ENCODE measurements around the gene DNAJC21.
A peak's percentile ranks its signal among the peaks of the same experiment; 100 is the strongest.

DNAJC21 gene

GRCh38 chr5:34930462-34930844, 1.1 kb downstream of the DNAJC21 start:
- Histone ChIP-seq H3K27ac (ENCODE audit: low read depth, low read length, poor library complexity, severe bottlenecking) (no peak overlapping the region), H3K79me2 (ENCODE audit: insufficient read depth, low read length) (peaks cover 39% of the 10 kb centered on the region), H3K4me2 (ENCODE audit: low read length) (peak overlapping the region; percentile 92), H3K27me3 (ENCODE audit: insufficient read depth, low read length) (no peaks in the 10 kb centered on the region), H2AFZ (ENCODE audit: low read length) (no peak overlapping the region), H3K9me3 (ENCODE audit: low read length) (no peaks in the 10 kb centered on the region), H4K20me1 (ENCODE audit: insufficient read depth, low read length) (no peaks in the 10 kb centered on the region), H3K36me3 (ENCODE audit: insufficient read depth, low read length) (peaks cover 40% of the 10 kb centered on the region), H3K9ac (ENCODE audit: low read length) (peak overlapping the region; percentile 97), H3K9me2 (ENCODE audit: low read depth, low read length) (no peaks in the 10 kb centered on the region), H3F3A (ENCODE audit: insufficient read depth, low read length) (no peaks in the 10 kb centered on the region), H3K4me3 (ENCODE audit: low read depth, low read length, poor library complexity, severe bottlenecking) (peak overlapping the region; percentile 98), H3K4me1 (ENCODE audit: insufficient read depth, low read length, severe bottlenecking) (peaks cover 24% of the 10 kb centered on the region)
- TF ChIP-seq EZH2 (IDR thresholded peaks at IDR 0.05; ENCODE audit: borderline replicate concordance, low read length) (no peak), CTCF (IDR thresholded peaks at IDR 0.05; ENCODE audit: low read length) (no peak)

GRCh38 chr5:34930870-34931269, 1.5 kb downstream of the DNAJC21 start:
- Histone ChIP-seq H3K4me2 (ENCODE audit: low read length) (peak overlapping the region; percentile 92), H3K79me2 (ENCODE audit: insufficient read depth, low read length) (peaks cover 39% of the 10 kb centered on the region), H3K27ac (ENCODE audit: low read depth, low read length, poor library complexity, severe bottlenecking) (no peak overlapping the region), H3K9ac (ENCODE audit: low read length) (peak overlapping the region; percentile 97), H3K4me1 (ENCODE audit: insufficient read depth, low read length, severe bottlenecking) (peaks cover 24% of the 10 kb centered on the region), H3K27me3 (ENCODE audit: insufficient read depth, low read length) (no peaks in the 10 kb centered on the region), H3K4me3 (ENCODE audit: low read depth, low read length, poor library complexity, severe bottlenecking) (peak overlapping the region; percentile 98), H2AFZ (ENCODE audit: low read length) (no peak overlapping the region), H3K36me3 (ENCODE audit: insufficient read depth, low read length) (peaks cover 40% of the 10 kb centered on the region), H3F3A (ENCODE audit: insufficient read depth, low read length) (no peaks in the 10 kb centered on the region), H4K20me1 (ENCODE audit: insufficient read depth, low read length) (no peaks in the 10 kb centered on the region), H3K9me3 (ENCODE audit: low read length) (no peaks in the 10 kb centered on the region), H3K9me2 (ENCODE audit: low read depth, low read length) (no peaks in the 10 kb centered on the region)
- TF ChIP-seq CTCF (IDR thresholded peaks at IDR 0.05; ENCODE audit: low read length): no peak
- no peak for TF ChIP-seq EZH2 (IDR thresholded peaks at IDR 0.05; ENCODE audit: borderline replicate concordance, low read length)

GRCh38 chr5:34932947-34933346, 3.6 kb downstream of the DNAJC21 start:
- peaks cover 43% of the 10 kb centered on the region for H3K36me3 ChIP-seq (ENCODE audit: insufficient read depth, low read length)
- no peaks in the 10 kb centered on the region for H3K9me2 ChIP-seq (ENCODE audit: low read depth, low read length)
- no peaks in the 10 kb centered on the region for H4K20me1 ChIP-seq (ENCODE audit: insufficient read depth, low read length)
- H3F3A ChIP-seq (ENCODE audit: insufficient read depth, low read length): no peaks in the 10 kb centered on the region
- no peak overlapping the region for H3K27ac ChIP-seq (ENCODE audit: low read depth, low read length, poor library complexity, severe bottlenecking)
- H3K4me1 ChIP-seq (ENCODE audit: insufficient read depth, low read length, severe bottlenecking): peaks cover 24% of the 10 kb centered on the region
- no peak overlapping the region for H3K4me3 ChIP-seq (ENCODE audit: low read depth, low read length, poor library complexity, severe bottlenecking)
- H3K9ac ChIP-seq (ENCODE audit: low read length): no peak overlapping the region
- no peak overlapping the region for H2AFZ ChIP-seq (ENCODE audit: low read length)
- peaks cover 39% of the 10 kb centered on the region for H3K79me2 ChIP-seq (ENCODE audit: insufficient read depth, low read length)
- H3K4me2 ChIP-seq (ENCODE audit: low read length): no peak overlapping the region
- TF ChIP-seq EZH2 (IDR thresholded peaks at IDR 0.05; ENCODE audit: borderline replicate concordance, low read length) (no peak), CTCF (IDR thresholded peaks at IDR 0.05; ENCODE audit: low read length) (no peak)
- H3K27me3 ChIP-seq (ENCODE audit: insufficient read depth, low read length): no peaks in the 10 kb centered on the region
- H3K9me3 ChIP-seq (ENCODE audit: low read length): no peaks in the 10 kb centered on the region
